ENCODE results near the gene PSMG2.

GRCh38 chr18:12668041-12668440 is 34.8 kb upstream of the PSMG2 start:
- TF ChIP-seq REST (IDR thresholded peaks at IDR 0.05; ENCODE audit: low read depth): no peak
- TF ChIP-seq CTCF (IDR thresholded peaks at IDR 0.05 in 2 of 3, conservative IDR thresholded peaks at IDR 0.05 in 1 of 3; ENCODE audit: borderline replicate concordance in 1 of 3, insufficient read depth in 1 of 3, low read depth in 2 of 3, low read length in 2 of 3): no peak
- no peak for TF ChIP-seq SIN3A (IDR thresholded peaks at IDR 0.05; ENCODE audit: low read depth)
- TF ChIP-seq EZH2 (IDR thresholded peaks at IDR 0.05): no peak
- no peak for TF ChIP-seq EZH2phosphoT487 (IDR thresholded peaks at IDR 0.05; ENCODE audit: borderline replicate concordance)
- no peak for TF ChIP-seq CEBPB (IDR thresholded peaks at IDR 0.05; ENCODE audit: low read depth)
